ENCODE results near the gene SLC39A12.
"Not testable (repeated sequence)": the region's sequence is repeated elsewhere in the genome, so short reads cannot be mapped to it uniquely, and the experiment has no call there.

Gene SLC39A12

GRCh38 chr10:17951868-17952371 lies at the start of gene SLC39A12:
Gene SLC39A12, plus strand, starts transcription at chr10:17951918. Its CDS starts 1,359 bp downstream, at chr10:17953277.
- DNase-seq = no peak

GRCh38 chr10:17904564-17904963 lies 47.2 kb upstream of the SLC39A12 start:
- no peak for DNase-seq

- no peak for DNase-seq
Measured at GRCh38 chr10:17905491-17905890, 46.2 kb upstream of the SLC39A12 start.

GRCh38 chr10:17906002-17906401 lies 45.7 kb upstream of the SLC39A12 start:
- no peak for DNase-seq

GRCh38 chr10:17907641-17908040 lies 44.1 kb upstream of the SLC39A12 start:
- DNase-seq = no peak

GRCh38 chr10:17910125-17910789 lies 41.5 kb upstream of the SLC39A12 start:
- no peak for DNase-seq

GRCh38 chr10:17912754-17913153 lies 39.0 kb upstream of the SLC39A12 start:
- no peak for DNase-seq

GRCh38 chr10:17913604-17914003 lies 38.1 kb upstream of the SLC39A12 start:
- DNase-seq = no peak

- no peak for DNase-seq
Measured at GRCh38 chr10:17914169-17915045, 37.3 kb upstream of the SLC39A12 start.

GRCh38 chr10:17915181-17915580 lies 36.5 kb upstream of the SLC39A12 start:
- no peak for DNase-seq

- no peak for DNase-seq
Measured at GRCh38 chr10:17918187-17918903, 33.4 kb upstream of the SLC39A12 start.

- no peak for DNase-seq
Measured at GRCh38 chr10:17921378-17921777, 30.3 kb upstream of the SLC39A12 start.

- DNase-seq = no peak
Measured at GRCh38 chr10:17923728-17924127, 28.0 kb upstream of the SLC39A12 start.

GRCh38 chr10:17943033-17943745 lies 8.5 kb upstream of the SLC39A12 start:
- no peak for DNase-seq

GRCh38 chr10:17950269-17950668 lies 1.4 kb upstream of the SLC39A12 start:
- not testable (repeated sequence) for DNase-seq

- DNase-seq = no peak
Measured at GRCh38 chr10:17950726-17951125, 992 bp upstream of the SLC39A12 start.

- DNase-seq = not testable (repeated sequence)
Measured at GRCh38 chr10:17954372-17954771, 2.7 kb downstream of the SLC39A12 start.

- no peak for DNase-seq
Measured at GRCh38 chr10:17954861-17955260, 3.1 kb downstream of the SLC39A12 start.

- no peak for DNase-seq
Measured at GRCh38 chr10:17958049-17958448, 6.3 kb downstream of the SLC39A12 start.

GRCh38 chr10:17959870-17960269 lies 8.2 kb downstream of the SLC39A12 start:
- DNase-seq = no peak

- DNase-seq = no peak
Measured at GRCh38 chr10:17961551-17962422, 10.1 kb downstream of the SLC39A12 start.

GRCh38 chr10:17963431-17963830 lies 11.7 kb downstream of the SLC39A12 start:
- no peak for DNase-seq
